HepG2 (cell line): Measurements from ENCODE around the gene OGFR. TPM values are rescaled to one million over a fixed set of nuclear protein-coding genes. Genes with fewer than 3 reads are reported as not detected.

ENCODE experiments used
- ARNT2 ChIP-seq: sonication (generic); formaldehyde crosslinking; IDR thresholded peaks from 2 replicates; pipeline ENCODE4 v1.8.0; 2022; ENCODE audit warnings: mild to moderate bottlenecking, low read depth, missing genetic modification reagents, moderate library complexity
- ARNTL ChIP-seq: sonication (generic); formaldehyde crosslinking; IDR thresholded peaks from 2 replicates; pipeline ENCODE4 v1.4.0; 2020; ENCODE audit warnings: mild to moderate bottlenecking, missing genetic modification reagents
- GABPB1 ChIP-seq: IDR thresholded peaks from 2 replicates; pipeline ENCODE4 v1.6.1; 2016; ENCODE audit warnings: mild to moderate bottlenecking, missing genetic modification reagents, moderate library complexity, missing compliant biosample characterization
- IRX3 ChIP-seq: sonication (generic); formaldehyde crosslinking; IDR thresholded peaks from 2 replicates; pipeline ENCODE4 v1.8.1; 2023; ENCODE audit warnings: mild to moderate bottlenecking, low read depth, missing genetic modification reagents, borderline replicate concordance
- MAFK ChIP-seq, 2 experiments: IDR thresholded peaks in 1 of 2; conservative IDR thresholded peaks in 1 of 2; 2 replicates each; pipeline ENCODE4 v1.6.1; 2011; ENCODE audit warnings: improper control_type of control experiment in 2 of 2, low read length in 2 of 2
- MED8 ChIP-seq: sonication (generic); formaldehyde crosslinking; IDR thresholded peaks from 2 replicates; pipeline ENCODE4 v1.8.1; 2023; ENCODE audit warnings: mild to moderate bottlenecking, missing genetic modification reagents; ENCODE audit not compliant: insufficient replicate concordance
- NCOA2 ChIP-seq: sonication (generic); formaldehyde crosslinking; IDR thresholded peaks from 2 replicates; pipeline ENCODE4 v1.8.0; 2022; ENCODE audit warnings: inconsistent platforms
- SP140L ChIP-seq: sonication (generic); formaldehyde crosslinking; IDR thresholded peaks from 2 replicates; pipeline ENCODE4 v1.4.0; 2020; ENCODE audit warnings: missing genetic modification reagents, borderline replicate concordance
- ZBTB1 ChIP-seq: sonication (generic); formaldehyde crosslinking; IDR thresholded peaks from 2 replicates; pipeline ENCODE4 v1.4.0; 2020; ENCODE audit warnings: missing genetic modification reagents, borderline replicate concordance
- ZMYM3 ChIP-seq: sonication (generic); formaldehyde crosslinking; IDR thresholded peaks from 2 replicates; pipeline ENCODE4 v1.5.1; 2020; ENCODE audit warnings: mild to moderate bottlenecking, missing genetic modification reagents
- ZNF234 ChIP-seq: sonication (generic); formaldehyde crosslinking; conservative IDR thresholded peaks from 2 replicates; pipeline ENCODE4 v1.5.1; 2020; ENCODE audit warnings: mild to moderate bottlenecking, missing genetic modification reagents
- ZNF33B ChIP-seq: sonication (generic); formaldehyde crosslinking; IDR thresholded peaks from 2 replicates; pipeline ENCODE4 v1.5.1; 2020; ENCODE audit warnings: mild to moderate bottlenecking, missing genetic modification reagents
- ZNF510 ChIP-seq: sonication (generic); formaldehyde crosslinking; IDR thresholded peaks from 2 replicates; pipeline ENCODE4 v1.4.0; 2020; ENCODE audit warnings: low read depth, mild to moderate bottlenecking, missing genetic modification reagents
- ZNF619 ChIP-seq: sonication (generic); formaldehyde crosslinking; IDR thresholded peaks from 2 replicates; pipeline ENCODE4 v1.4.0; 2020; ENCODE audit warnings: mild to moderate bottlenecking, missing genetic modification reagents
- ZNF879 ChIP-seq: sonication (generic); formaldehyde crosslinking; IDR thresholded peaks from 2 replicates; pipeline ENCODE4 v1.8.1; 2023; ENCODE audit warnings: missing genetic modification reagents
- ZSCAN22 ChIP-seq: sonication (generic); formaldehyde crosslinking; IDR thresholded peaks from 2 replicates; pipeline ENCODE4 v1.4.0; 2020; ENCODE audit warnings: mild to moderate bottlenecking, missing genetic modification reagents
- polyA plus RNA-seq, 8 experiments: library from polyadenylated mRNA; depleted of rRNA in 3 of 8; stranded (reverse) in 7 of 8; unstranded in 1 of 8; fragments of >200 nt; fragmentation: Illumina TruSeq in 4 of 8; extraction: Trizol in 4 of 8; gene quantifications; 2 replicates each; pipeline versions ENCODE4 v1.2.1 to v1.2.3, GENCODE V29; 2011 to 2016; ENCODE audit warnings: low read depth in 4 of 8, missing spikeins in 1 of 8, mixed read lengths in 1 of 8; ENCODE audit not compliant: insufficient read depth in 1 of 8
- total RNA-seq, 5 experiments: library from RNA; depleted of rRNA; stranded (reverse); fragments of >200 nt; fragmentation: Illumina TruSeq; extraction: Trizol; gene quantifications; 2 replicates each; pipeline ENCODE4 v1.2.3, GENCODE V29; 2016; ENCODE audit warnings: low read depth in 1 of 5
- TF ChIP-seq, protein P1 (sequence below): sonication (generic); formaldehyde crosslinking; IDR thresholded peaks from 2 replicates; pipeline ENCODE4 v1.4.0; 2020; ENCODE audit warnings: mild to moderate bottlenecking, missing genetic modification reagents
- TF ChIP-seq, protein P2 (sequence below): IDR thresholded peaks from 2 replicates; pipeline ENCODE4 v1.6.1; 2018; ENCODE audit warnings: missing genetic modification reagents
- TF ChIP-seq, protein P3 (sequence below): sonication (generic); formaldehyde crosslinking; IDR thresholded peaks from 2 replicates; pipeline ENCODE4 v1.5.0; 2020; ENCODE audit warnings: mild to moderate bottlenecking, missing genetic modification reagents
- TF ChIP-seq, protein P4 (sequence below): sonication (generic); formaldehyde crosslinking; IDR thresholded peaks from 2 replicates; pipeline ENCODE4 v1.5.0; 2020; ENCODE audit warnings: missing genetic modification reagents

OGFR gene
- total and polyA plus RNA-seq, 2 of the 13 experiments (the other 11 are each of a cell fraction or from before 2014, with no cell fraction given), result 47.7 to 81.8 TPM

DNA sequence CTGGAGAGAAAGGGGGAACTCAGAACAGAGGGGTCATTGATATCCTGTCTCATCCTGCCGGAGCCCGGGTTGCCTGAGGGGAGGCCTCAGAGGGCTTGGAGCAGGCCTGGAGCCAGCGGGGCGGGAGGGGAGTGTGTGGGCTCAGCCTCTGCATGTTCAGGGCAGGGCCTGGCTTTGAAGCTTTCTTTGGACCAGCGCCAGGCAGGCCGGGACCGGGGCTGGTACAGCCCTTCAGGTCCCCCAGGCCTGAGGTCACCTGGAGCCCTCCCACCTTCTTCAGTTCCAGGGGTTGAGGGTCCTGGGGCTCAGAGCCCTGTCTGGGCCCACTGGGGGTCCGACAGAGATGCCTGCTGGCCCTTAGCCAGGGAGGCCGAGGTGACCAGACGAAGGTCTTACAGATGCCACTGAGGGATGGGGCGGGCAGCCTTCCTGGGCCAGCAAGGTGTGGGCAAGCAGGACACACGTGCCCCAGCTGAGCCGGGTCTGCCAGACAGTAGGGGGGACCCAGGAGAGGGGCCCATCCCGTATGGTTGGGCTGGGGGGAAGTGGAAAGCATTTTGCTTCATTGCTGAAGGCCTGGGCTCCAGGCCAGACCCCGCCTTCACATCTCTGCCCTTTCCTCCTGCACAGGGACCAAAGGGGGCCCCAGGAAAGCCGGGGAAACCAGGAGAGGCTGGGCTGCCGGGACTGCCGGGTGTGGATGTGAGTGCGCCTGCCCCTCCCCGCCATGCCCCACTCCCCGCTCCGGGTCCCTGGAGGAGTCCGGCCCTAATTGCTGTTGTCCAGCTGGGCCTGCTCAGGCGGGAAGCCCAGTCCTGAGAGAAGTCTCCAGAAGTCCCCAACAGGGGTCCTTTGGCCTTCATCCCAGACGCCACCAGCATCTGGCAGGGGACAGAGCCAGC lies 14.2 kb downstream of the OGFR start (continued):
- TF ChIP-seq, protein P1, sequence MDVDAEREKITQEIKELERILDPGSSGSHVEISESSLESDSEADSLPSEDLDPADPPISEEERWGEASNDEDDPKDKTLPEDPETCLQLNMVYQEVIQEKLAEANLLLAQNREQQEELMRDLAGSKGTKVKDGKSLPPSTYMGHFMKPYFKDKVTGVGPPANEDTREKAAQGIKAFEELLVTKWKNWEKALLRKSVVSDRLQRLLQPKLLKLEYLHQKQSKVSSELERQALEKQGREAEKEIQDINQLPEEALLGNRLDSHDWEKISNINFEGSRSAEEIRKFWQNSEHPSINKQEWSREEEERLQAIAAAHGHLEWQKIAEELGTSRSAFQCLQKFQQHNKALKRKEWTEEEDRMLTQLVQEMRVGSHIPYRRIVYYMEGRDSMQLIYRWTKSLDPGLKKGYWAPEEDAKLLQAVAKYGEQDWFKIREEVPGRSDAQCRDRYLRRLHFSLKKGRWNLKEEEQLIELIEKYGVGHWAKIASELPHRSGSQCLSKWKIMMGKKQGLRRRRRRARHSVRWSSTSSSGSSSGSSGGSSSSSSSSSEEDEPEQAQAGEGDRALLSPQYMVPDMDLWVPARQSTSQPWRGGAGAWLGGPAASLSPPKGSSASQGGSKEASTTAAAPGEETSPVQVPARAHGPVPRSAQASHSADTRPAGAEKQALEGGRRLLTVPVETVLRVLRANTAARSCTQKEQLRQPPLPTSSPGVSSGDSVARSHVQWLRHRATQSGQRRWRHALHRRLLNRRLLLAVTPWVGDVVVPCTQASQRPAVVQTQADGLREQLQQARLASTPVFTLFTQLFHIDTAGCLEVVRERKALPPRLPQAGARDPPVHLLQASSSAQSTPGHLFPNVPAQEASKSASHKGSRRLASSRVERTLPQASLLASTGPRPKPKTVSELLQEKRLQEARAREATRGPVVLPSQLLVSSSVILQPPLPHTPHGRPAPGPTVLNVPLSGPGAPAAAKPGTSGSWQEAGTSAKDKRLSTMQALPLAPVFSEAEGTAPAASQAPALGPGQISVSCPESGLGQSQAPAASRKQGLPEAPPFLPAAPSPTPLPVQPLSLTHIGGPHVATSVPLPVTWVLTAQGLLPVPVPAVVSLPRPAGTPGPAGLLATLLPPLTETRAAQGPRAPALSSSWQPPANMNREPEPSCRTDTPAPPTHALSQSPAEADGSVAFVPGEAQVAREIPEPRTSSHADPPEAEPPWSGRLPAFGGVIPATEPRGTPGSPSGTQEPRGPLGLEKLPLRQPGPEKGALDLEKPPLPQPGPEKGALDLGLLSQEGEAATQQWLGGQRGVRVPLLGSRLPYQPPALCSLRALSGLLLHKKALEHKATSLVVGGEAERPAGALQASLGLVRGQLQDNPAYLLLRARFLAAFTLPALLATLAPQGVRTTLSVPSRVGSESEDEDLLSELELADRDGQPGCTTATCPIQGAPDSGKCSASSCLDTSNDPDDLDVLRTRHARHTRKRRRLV (CRISPR knock-in tag), result no peak; the same call in none of the 2 replicates
- TF ChIP-seq, protein P2, sequence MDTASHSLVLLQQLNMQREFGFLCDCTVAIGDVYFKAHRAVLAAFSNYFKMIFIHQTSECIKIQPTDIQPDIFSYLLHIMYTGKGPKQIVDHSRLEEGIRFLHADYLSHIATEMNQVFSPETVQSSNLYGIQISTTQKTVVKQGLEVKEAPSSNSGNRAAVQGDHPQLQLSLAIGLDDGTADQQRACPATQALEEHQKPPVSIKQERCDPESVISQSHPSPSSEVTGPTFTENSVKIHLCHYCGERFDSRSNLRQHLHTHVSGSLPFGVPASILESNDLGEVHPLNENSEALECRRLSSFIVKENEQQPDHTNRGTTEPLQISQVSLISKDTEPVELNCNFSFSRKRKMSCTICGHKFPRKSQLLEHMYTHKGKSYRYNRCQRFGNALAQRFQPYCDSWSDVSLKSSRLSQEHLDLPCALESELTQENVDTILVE, result peak; percentile 65
- peak; percentile 22; the same call in 1 of the 2 replicates for TF ChIP-seq ZNF33B
- no peak; the same call in 1 of the 2 replicates for TF ChIP-seq SP140L (CRISPR knock-in tag)
- TF ChIP-seq, protein P3, sequence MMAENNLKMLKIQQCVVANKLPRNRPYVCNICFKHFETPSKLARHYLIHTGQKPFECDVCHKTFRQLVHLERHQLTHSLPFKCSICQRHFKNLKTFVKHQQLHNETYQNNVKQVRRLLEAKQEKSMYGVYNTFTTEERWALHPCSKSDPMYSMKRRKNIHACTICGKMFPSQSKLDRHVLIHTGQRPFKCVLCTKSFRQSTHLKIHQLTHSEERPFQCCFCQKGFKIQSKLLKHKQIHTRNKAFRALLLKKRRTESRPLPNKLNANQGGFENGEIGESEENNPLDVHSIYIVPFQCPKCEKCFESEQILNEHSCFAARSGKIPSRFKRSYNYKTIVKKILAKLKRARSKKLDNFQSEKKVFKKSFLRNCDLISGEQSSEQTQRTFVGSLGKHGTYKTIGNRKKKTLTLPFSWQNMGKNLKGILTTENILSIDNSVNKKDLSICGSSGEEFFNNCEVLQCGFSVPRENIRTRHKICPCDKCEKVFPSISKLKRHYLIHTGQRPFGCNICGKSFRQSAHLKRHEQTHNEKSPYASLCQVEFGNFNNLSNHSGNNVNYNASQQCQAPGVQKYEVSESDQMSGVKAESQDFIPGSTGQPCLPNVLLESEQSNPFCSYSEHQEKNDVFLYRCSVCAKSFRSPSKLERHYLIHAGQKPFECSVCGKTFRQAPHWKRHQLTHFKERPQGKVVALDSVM (CRISPR knock-in tag), result peak; percentile 63; the same call in 1 of the 2 replicates
- 0 out of 2 replicates have a peak, but pooled peaks have one; percentile 26 for TF ChIP-seq ZMYM3 (CRISPR knock-in tag)
- no peak for TF ChIP-seq ZNF234 (CRISPR knock-in tag)
- TF ChIP-seq, protein P4, sequence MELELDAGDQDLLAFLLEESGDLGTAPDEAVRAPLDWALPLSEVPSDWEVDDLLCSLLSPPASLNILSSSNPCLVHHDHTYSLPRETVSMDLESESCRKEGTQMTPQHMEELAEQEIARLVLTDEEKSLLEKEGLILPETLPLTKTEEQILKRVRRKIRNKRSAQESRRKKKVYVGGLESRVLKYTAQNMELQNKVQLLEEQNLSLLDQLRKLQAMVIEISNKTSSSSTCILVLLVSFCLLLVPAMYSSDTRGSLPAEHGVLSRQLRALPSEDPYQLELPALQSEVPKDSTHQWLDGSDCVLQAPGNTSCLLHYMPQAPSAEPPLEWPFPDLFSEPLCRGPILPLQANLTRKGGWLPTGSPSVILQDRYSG (CRISPR knock-in tag), result no peak
- TF ChIP-seq GABPB1 (CRISPR knock-in tag), result peak; percentile 58; the same call in 1 of the 2 replicates
- no peak for TF ChIP-seq IRX3 (CRISPR knock-in tag)
- TF ChIP-seq NCOA2 (CRISPR knock-in tag), result peak; percentile 45; the same call in 1 of the 2 replicates
- no peak for TF ChIP-seq MAFK (conservative IDR thresholded peaks at IDR 0.05 in 1 of 2, IDR thresholded peaks at IDR 0.05 in 1 of 2; ENCODE audit: low read length in 2 of 2)
- TF ChIP-seq MED8, result no peak
- TF ChIP-seq ZNF619 (CRISPR knock-in tag), result peak; percentile 95; the same call in 1 of the 2 replicates
- TF ChIP-seq ZNF510, result no peak
- no peak for TF ChIP-seq ZBTB1 (CRISPR knock-in tag)
- TF ChIP-seq ARNT2 (CRISPR knock-in tag), result peak; percentile 91
- TF ChIP-seq ARNTL (CRISPR knock-in tag), result no peak; the same call in 1 of the 2 replicates
- no peak for TF ChIP-seq ZNF879 (CRISPR knock-in tag)
- no peak for TF ChIP-seq ZSCAN22 (CRISPR knock-in tag)
